GM23338 (cell line): Measurements from ENCODE around the gene SBDS. TPM values are rescaled to one million over a fixed set of nuclear protein-coding genes. Genes with fewer than 3 reads are reported as not detected.

Source experiments
- ATAC-seq: fragments of 200-7000 bp; cut with Tn5 transposase; 3 replicates; pipeline ENCODE4 v1.9.1; 2020
- DNase-seq: peaks from one replicate; pipeline ENCODE4 v3.0.0-alpha.2; 2015; ENCODE audit warnings: low spot score
- H2AFZ ChIP-seq: fragments of 200-600 bp; sonication (generic); 2 replicates; pipeline ENCODE4 v1.8.0; 2016; ENCODE audit warnings: antibody characterized with exemption, mild to moderate bottlenecking, moderate library complexity
- H3F3A ChIP-seq: fragments of 200-600 bp; sonication (generic); replicated peaks from 2 replicates; pipeline ENCODE4 v1.8.0; 2017; ENCODE audit warnings: antibody characterized with exemption, mixed run types, low read depth
- H3K27ac ChIP-seq: fragments of 200-600 bp; sonication (generic); 2 replicates; pipeline ENCODE4 v1.6.1; 2016; ENCODE audit warnings: low read depth
- H3K27me3 ChIP-seq: fragments of 200-600 bp; sonication (generic); 2 replicates; pipeline ENCODE4 v1.8.0; 2016; ENCODE audit warnings: mild to moderate bottlenecking, mixed run types, moderate library complexity; ENCODE audit not compliant: insufficient read depth
- H3K36me3 ChIP-seq: fragments of 200-600 bp; sonication (generic); 2 replicates; pipeline ENCODE4 v1.8.0; 2016; ENCODE audit warnings: mild to moderate bottlenecking; ENCODE audit not compliant: insufficient read depth
- H3K4me1 ChIP-seq: fragments of 200-600 bp; sonication (generic); 2 replicates; pipeline ENCODE4 v1.8.0; 2016; ENCODE audit warnings: mild to moderate bottlenecking, moderate library complexity; ENCODE audit not compliant: insufficient read depth
- H3K4me2 ChIP-seq: fragments of 200-600 bp; sonication (generic); 2 replicates; pipeline ENCODE4 v1.7.1; 2017; ENCODE audit warnings: mixed run types
- H3K4me3 ChIP-seq: fragments of 200-600 bp; sonication (generic); 2 replicates; pipeline ENCODE4 v1.6.1; 2016; ENCODE audit warnings: mixed run types
- H3K79me2 ChIP-seq: fragments of 200-600 bp; sonication (generic); replicated peaks from 2 replicates; pipeline ENCODE4 v1.8.0; 2017; ENCODE audit warnings: mild to moderate bottlenecking; ENCODE audit not compliant: insufficient read depth
- H3K9me2 ChIP-seq: fragments of 200-600 bp; sonication (generic); 2 replicates; pipeline ENCODE4 v1.8.0; 2017; ENCODE audit not compliant: insufficient read depth
- H4K20me1 ChIP-seq: fragments of 200-600 bp; sonication (generic); replicated peaks from 2 replicates; pipeline ENCODE4 v1.8.0; 2017; ENCODE audit warnings: mild to moderate bottlenecking; ENCODE audit not compliant: insufficient read depth
- H3K27ac Mint-ChIP-seq: 2 replicates; pipeline ENCODE4 v1.8.0; 2020; ENCODE audit warnings: inconsistent platforms, mild to moderate bottlenecking, moderate library complexity, mixed read lengths
- H3K27me3 Mint-ChIP-seq: 3 replicates; pipeline ENCODE4 v1.8.0; 2022; ENCODE audit warnings: low read depth, mild to moderate bottlenecking, moderate library complexity, mixed read lengths, inconsistent platforms; ENCODE audit not compliant: insufficient read depth, poor library complexity
- H3K36me3 Mint-ChIP-seq: 3 replicates; pipeline ENCODE4 v1.8.0; 2021; ENCODE audit warnings: low read depth, mild to moderate bottlenecking, inconsistent platforms, moderate library complexity, mixed read lengths
- H3K4me1 Mint-ChIP-seq: 3 replicates; pipeline ENCODE4 v1.8.0; 2020; ENCODE audit warnings: mild to moderate bottlenecking, inconsistent platforms, mixed read lengths
- H3K4me3 Mint-ChIP-seq: 3 replicates; pipeline ENCODE4 v1.8.0; 2021; ENCODE audit warnings: moderate library complexity, mild to moderate bottlenecking, inconsistent platforms, mixed read lengths
- H3K9me3 Mint-ChIP-seq: 3 replicates; pipeline ENCODE4 v1.8.0; 2020; ENCODE audit warnings: moderate library complexity, mild to moderate bottlenecking, inconsistent platforms, mixed read lengths
- EZH2phosphoT487 ChIP-seq: fragments of 200-600 bp; sonication (generic); IDR thresholded peaks from one replicate; pipeline ENCODE4 v1.8.1; 2018; ENCODE audit warnings: antibody characterized with exemption; ENCODE audit not compliant: unreplicated experiment
- REST ChIP-seq: IDR thresholded peaks from one replicate; pipeline ENCODE4 v1.6.1; 2018; ENCODE audit warnings: antibody characterized with exemption; ENCODE audit not compliant: unreplicated experiment
- STAT1 ChIP-seq: IDR thresholded peaks from one replicate; pipeline ENCODE4 v1.6.1; 2016; ENCODE audit warnings: antibody characterized with exemption; ENCODE audit not compliant: unreplicated experiment
- ZNF114 ChIP-seq: fragments of 250-450 bp; sonication (Bioruptor Pico); IDR thresholded peaks from 2 replicates; pipeline ENCODE4 v1.5.0; 2020; ENCODE audit warnings: mild to moderate bottlenecking, moderate library complexity
- polyA plus RNA-seq: library from polyadenylated mRNA; unstranded; fragments of >200 nt; fragmentation: Nextera tagmentation; extraction: Ambion mirVana; gene quantifications from 2 replicates; pipeline ENCODE4 v1.2.1, GENCODE V29; 2016
- small RNA-seq: library from RNA; depleted of rRNA; stranded (forward); fragments of <200 nt; gene quantifications from one replicate; pipeline ENCODE3, GENCODE V24; 2014; ENCODE audit warnings: low replicate concordance
- total RNA-seq: library from RNA; depleted of rRNA; stranded (reverse); fragments of >200 nt; shearing (Covaris generic); gene quantifications from 2 replicates; pipeline ENCODE4 v1.2.3, GENCODE V29; 2014; rRNA removed
- TF ChIP-seq, protein P1 (sequence below): IDR thresholded peaks from 2 replicates; pipeline ENCODE4 v1.6.1; 2016; ENCODE audit warnings: antibody characterized with exemption

Gene SBDS
- total and polyA plus RNA-seq, 2 experiments from 2014 or later, result 20.5 to 34.4 TPM

DNA sequence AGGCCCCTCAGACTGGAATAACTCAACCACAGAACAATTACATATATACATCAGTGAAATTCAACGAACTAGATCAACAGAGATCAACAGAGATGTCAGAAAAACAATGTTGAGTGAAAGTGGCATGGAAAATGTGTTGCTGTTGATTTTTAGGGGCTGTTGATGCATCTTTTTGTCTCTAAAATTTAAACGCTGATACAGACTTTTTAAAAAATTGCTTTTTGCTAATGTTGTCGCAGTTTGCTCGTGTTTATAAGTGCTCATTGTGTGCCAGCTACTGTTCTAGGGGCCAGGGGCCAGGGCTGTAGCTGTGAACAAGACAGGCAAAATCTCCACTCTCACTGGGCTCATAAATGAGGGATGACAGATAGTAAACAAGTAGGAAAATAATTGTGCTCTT, 56.1 kb downstream of the SBDS start (continued):
- TF ChIP-seq REST (no peak), ZNF114 (CRISPR knock-in tag) (no peak), EZH2phosphoT487 (no peak), STAT1 (no peak)

DNA sequence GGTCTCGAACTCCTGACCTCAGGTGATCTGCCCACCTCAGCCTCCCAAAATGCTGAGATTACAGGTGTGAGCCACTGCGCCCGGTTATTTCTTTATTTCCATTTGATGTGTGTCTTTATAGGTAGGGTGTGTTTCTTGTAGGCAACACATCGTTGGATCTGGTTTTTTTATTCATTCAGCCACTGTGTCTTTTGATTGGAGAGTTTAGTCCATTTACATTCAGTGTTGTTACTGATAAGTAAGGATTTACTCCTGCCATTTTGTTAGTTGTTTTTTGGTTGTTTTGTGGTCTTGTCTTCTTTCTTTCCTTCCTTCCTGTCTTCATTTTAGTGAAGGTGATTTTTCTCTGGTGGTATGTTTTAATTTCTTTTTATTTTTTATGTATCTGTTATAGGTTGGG, 57.4 kb downstream of the SBDS start:
- H2AFZ ChIP-seq, result no peak overlapping the region
- ATAC-seq (no peak), DNase-seq (no peak)
- H3K9me2 ChIP-seq, result no peaks in the 10 kb centered on the region
- Mint-ChIP-seq H3K4me1 (peaks cover 3% of the 10 kb centered on the region; the same call in 2 of the 3 replicates), H3K27ac (no peak overlapping the region), H3K36me3 (peaks cover 13% of the 10 kb centered on the region), H3K27me3 (no peaks in the 10 kb centered on the region), H3K4me3 (no peak overlapping the region), H3K9me3 (no peaks in the 10 kb centered on the region)
- peaks cover 84% of the 10 kb centered on the region for H3K79me2 ChIP-seq
- H3F3A ChIP-seq, result 0 out of 2 replicates have a peak, but pooled peaks cover 4% of the 10 kb centered on the region
- no peak overlapping the region for H3K4me3 ChIP-seq
- H3K27ac ChIP-seq, result no peak overlapping the region
- 0 out of 2 replicates have a peak, but pooled peaks cover 8% of the 10 kb centered on the region for H3K4me1 ChIP-seq
- no peaks in the 10 kb centered on the region for H3K27me3 ChIP-seq
- no peak for TF ChIP-seq ZNF114 (CRISPR knock-in tag)
- TF ChIP-seq, protein P1, sequence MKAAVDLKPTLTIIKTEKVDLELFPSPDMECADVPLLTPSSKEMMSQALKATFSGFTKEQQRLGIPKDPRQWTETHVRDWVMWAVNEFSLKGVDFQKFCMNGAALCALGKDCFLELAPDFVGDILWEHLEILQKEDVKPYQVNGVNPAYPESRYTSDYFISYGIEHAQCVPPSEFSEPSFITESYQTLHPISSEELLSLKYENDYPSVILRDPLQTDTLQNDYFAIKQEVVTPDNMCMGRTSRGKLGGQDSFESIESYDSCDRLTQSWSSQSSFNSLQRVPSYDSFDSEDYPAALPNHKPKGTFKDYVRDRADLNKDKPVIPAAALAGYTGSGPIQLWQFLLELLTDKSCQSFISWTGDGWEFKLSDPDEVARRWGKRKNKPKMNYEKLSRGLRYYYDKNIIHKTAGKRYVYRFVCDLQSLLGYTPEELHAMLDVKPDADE, result no peak
- TF ChIP-seq EZH2phosphoT487, result no peak
- 0 out of 2 replicates have a peak, but pooled peaks cover under 1% of the 10 kb centered on the region for H3K36me3 ChIP-seq
- peaks cover 25% of the 10 kb centered on the region; the same call in 1 of the 2 replicates for H4K20me1 ChIP-seq
- H3K4me2 ChIP-seq, result no peak overlapping the region

Small RNA genes lying within 50 kb of the gene (small RNA-seq; reads per million reads assigned to genes)
- gene RN7SL43P, result not detected

Other genes starting within 250 kb of the SBDS start
- 63.5 and 73.7 TPM in 2 replicates for gene TMEM248, start 74.4 kb downstream of the SBDS start, total RNA-seq
- 35.3 and 40.2 TPM in 2 replicates for gene TMEM248, start 74.4 kb downstream of the SBDS start, polyA plus RNA-seq
- gene TYW1, start 1.2 kb upstream of the SBDS start, total RNA-seq, result 18.1 and 20.7 TPM in 2 replicates
- gene TYW1, start 1.2 kb upstream of the SBDS start, polyA plus RNA-seq, result 13.8 and 15.2 TPM in 2 replicates